ENCODE data around the gene JDP2. TPM values are rescaled to one million over a fixed set of nuclear protein-coding genes. Genes with fewer than 3 reads are reported as not detected.

JDP2 gene
- total RNA-seq, 4 donors from 2014 or later: 82.3 to 147 (median 106) TPM

DNA sequence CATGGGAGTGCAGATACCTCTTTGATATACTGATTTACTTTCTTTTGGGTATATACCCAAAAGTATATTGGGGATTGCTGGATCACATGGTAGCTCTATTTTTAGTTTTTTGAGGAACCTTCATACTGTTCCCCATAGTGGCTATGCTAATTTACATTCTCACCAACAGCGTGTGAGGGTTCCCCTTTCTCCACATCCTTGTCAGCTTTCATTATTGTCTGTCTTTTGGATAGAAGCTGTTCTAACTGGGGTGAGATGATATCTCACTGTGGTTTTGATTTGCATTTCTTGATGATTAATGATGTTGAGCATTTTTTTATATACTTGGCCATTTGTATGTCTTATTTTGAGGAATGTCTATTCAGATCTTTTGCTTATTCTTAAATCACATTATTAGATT lies 44.1 kb upstream of the JDP2 start:
- H3K9me3 ChIP-seq: no peaks in the 10 kb centered on the region
- no peaks in the 10 kb centered on the region for H3K36me3 ChIP-seq
- peaks cover 0 to 19% (median 10%) of the 10 kb centered on the region in 4 donors for H3K4me1 ChIP-seq
- H3K4me3 ChIP-seq: no peak overlapping the region
- H3K27ac ChIP-seq: no peak overlapping the region
- no peaks in the 10 kb centered on the region for H3K27me3 ChIP-seq
- peak in 1 of 2 donors; percentile 23 for TF ChIP-seq EP300 (IDR thresholded peaks at IDR 0.05)
- TF ChIP-seq POLR2A (IDR thresholded peaks at IDR 0.05): no peak
- WGBS, 2 donors: 68 to 84% methylated on average over 1 of the region's 1 CpG
- DNase-seq (ENCODE audit: low spot score in 2 of 2): no peak

DNA sequence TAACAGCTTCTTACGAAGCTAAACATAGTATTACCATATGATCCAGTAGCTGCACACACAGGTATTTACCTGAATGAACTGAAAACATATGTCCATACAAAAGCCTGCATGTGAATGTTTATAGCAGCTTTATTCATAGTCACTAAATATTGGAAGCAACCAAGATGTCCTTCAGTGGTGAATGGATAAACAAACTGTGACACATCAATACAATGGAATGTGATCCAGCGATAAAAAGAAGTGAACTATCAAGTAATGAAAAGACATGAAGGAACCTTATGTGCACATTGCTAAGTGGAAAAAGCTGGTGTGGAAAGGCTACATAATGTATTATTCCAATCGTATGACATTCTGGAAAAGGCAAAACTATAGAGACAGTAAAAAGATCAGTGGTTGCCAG lies 38.1 kb upstream of the JDP2 start:
- no peaks in the 10 kb centered on the region for H3K9me3 ChIP-seq
- H3K4me1 ChIP-seq: no peaks in the 10 kb centered on the region
- H3K36me3 ChIP-seq: no peaks in the 10 kb centered on the region
- DNase-seq (ENCODE audit: low spot score in 2 of 2): no peak
- H3K27me3 ChIP-seq: no peaks in the 10 kb centered on the region
- TF ChIP-seq EP300 (IDR thresholded peaks at IDR 0.05) (no peak), POLR2A (IDR thresholded peaks at IDR 0.05) (no peak)
- TF ChIP-seq, protein P1, sequence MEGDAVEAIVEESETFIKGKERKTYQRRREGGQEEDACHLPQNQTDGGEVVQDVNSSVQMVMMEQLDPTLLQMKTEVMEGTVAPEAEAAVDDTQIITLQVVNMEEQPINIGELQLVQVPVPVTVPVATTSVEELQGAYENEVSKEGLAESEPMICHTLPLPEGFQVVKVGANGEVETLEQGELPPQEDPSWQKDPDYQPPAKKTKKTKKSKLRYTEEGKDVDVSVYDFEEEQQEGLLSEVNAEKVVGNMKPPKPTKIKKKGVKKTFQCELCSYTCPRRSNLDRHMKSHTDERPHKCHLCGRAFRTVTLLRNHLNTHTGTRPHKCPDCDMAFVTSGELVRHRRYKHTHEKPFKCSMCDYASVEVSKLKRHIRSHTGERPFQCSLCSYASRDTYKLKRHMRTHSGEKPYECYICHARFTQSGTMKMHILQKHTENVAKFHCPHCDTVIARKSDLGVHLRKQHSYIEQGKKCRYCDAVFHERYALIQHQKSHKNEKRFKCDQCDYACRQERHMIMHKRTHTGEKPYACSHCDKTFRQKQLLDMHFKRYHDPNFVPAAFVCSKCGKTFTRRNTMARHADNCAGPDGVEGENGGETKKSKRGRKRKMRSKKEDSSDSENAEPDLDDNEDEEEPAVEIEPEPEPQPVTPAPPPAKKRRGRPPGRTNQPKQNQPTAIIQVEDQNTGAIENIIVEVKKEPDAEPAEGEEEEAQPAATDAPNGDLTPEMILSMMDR (IDR thresholded peaks at IDR 0.05): no peak
- no peak overlapping the region for H3K4me3 ChIP-seq
- 80% methylated on average over 3 of the region's 3 CpGs for WGBS, 2 donors
- no peak overlapping the region for H3K27ac ChIP-seq

DNA sequence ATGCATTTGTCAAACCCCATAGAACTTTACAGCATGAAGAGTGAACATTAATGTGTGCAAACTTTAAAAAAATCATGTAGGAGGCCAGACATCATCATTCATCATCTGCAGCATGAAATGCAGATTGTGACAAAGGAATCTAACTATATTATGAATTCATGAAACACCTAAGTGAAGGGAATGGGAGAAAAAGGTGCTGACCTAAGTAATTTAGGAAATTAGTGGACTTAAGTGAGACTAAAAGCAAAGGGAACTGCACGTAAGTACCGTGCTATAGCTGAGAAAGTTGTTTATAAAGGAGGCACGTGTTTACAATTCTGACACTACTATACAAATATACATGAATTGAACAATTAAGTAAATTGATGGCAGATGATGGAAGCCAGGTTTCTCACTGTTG lies 37.6 kb upstream of the JDP2 start:
- Histone ChIP-seq H3K4me3 (no peak overlapping the region), H3K36me3 (no peaks in the 10 kb centered on the region), H3K27ac (no peak overlapping the region), H3K9me3 (no peaks in the 10 kb centered on the region), H3K4me1 (no peaks in the 10 kb centered on the region), H3K27me3 (no peaks in the 10 kb centered on the region)
- no peak for DNase-seq (ENCODE audit: low spot score in 2 of 2)
- TF ChIP-seq, protein P1 (IDR thresholded peaks at IDR 0.05): no peak
- TF ChIP-seq POLR2A (IDR thresholded peaks at IDR 0.05): no peak
- WGBS, 2 donors: 88 to 91% methylated on average over 3 of the region's 3 CpGs

DNA sequence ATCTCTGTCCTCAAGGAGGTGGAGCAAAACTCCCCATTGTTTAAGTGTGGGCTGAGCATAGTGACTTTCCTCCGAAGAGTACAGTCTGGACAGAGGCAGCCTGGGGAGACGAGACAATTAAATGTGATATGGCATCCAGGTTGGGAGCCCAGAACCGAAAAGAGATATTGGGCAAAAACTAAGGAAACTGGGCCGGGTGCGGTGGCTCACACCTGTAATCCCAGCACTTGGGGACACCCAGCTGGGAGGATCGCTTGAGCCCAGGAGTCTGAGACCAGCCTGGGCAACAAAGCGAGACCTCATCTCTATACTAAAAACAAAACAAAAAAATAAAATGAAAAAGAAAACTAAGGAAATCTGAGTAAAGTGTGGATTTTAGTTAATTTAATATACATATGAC lies 35.9 kb upstream of the JDP2 start:
- TF ChIP-seq POLR2A (IDR thresholded peaks at IDR 0.05) (no peak), EP300 (IDR thresholded peaks at IDR 0.05) (no peak)
- TF ChIP-seq, protein P1 (IDR thresholded peaks at IDR 0.05): no peak
- H3K27me3 ChIP-seq: no peaks in the 10 kb centered on the region

DNA sequence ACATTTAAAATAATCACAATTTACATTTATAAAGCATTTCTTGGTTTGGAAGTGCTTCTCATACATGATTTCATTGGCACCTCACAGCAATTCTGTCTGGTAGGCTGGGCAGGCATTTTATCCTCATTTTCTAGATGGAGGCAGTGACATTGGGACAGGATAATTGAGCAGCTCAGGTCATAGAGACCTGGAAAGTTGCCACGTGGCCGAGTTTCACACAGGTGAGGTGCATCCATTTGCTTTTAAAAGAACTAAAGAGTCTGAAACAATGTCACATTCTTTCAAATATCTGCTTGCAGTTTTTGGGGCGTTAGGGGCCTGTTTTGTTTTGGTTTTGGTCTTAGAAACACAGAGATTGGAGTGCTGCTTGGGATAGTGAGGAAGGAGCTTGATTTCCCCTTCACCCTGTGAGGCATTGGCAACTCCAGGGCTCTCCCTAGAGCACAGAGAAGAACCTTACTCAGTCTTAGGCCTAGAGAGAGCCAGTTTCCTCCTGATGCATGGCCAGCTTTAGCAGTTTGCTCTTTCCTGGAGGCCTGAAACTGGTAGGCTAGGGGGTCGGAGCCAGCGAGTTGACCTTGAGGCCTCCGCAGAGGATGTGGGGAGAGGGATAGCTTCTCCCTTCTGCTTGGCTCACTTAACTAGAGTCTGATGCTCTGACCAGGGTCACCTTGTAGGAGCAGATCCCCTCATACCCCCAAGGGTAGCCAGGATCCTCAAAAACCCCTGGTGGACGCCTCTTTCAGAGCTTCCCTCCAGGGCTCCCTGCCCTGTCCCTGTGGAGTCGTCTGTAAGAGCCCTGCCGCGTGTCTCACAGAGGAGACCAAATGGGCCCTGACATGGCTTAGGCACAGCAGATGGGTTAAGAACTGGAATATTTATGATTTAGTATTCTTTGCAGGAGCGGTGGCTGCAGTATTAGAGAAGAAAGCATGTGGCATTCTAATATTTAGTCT lies 34.9 kb upstream of the JDP2 start:
- TF ChIP-seq EP300 (IDR thresholded peaks at IDR 0.05): no peak
- no peak for TF ChIP-seq POLR2A (IDR thresholded peaks at IDR 0.05)
- TF ChIP-seq, protein P1 (IDR thresholded peaks at IDR 0.05): no peak
- no peaks in the 10 kb centered on the region for H3K36me3 ChIP-seq

More for the DNA sequence above, 35.9 kb upstream of the JDP2 start:
- Histone ChIP-seq H3K4me3 (no peak overlapping the region), H3K27ac (no peak overlapping the region), H3K9me3 (no peaks in the 10 kb centered on the region), H3K36me3 (no peaks in the 10 kb centered on the region), H3K4me1 (no peaks in the 10 kb centered on the region)
- no peak for DNase-seq (ENCODE audit: low spot score in 2 of 2)
- WGBS, 2 donors: 78 to 88% methylated on average over 7 of the region's 7 CpGs

More for the DNA sequence above, 34.9 kb upstream of the JDP2 start:
- Histone ChIP-seq H3K9me3 (no peaks in the 10 kb centered on the region), H3K4me1 (no peaks in the 10 kb centered on the region), H3K27ac (no peak overlapping the region), H3K27me3 (no peaks in the 10 kb centered on the region), H3K4me3 (no peak overlapping the region)
- WGBS, 2 donors: 76 to 78% methylated on average over 11 of the region's 11 CpGs
- DNase-seq (ENCODE audit: low spot score in 2 of 2): no peak
